ENCODE results near the gene C2orf69.

DNA sequence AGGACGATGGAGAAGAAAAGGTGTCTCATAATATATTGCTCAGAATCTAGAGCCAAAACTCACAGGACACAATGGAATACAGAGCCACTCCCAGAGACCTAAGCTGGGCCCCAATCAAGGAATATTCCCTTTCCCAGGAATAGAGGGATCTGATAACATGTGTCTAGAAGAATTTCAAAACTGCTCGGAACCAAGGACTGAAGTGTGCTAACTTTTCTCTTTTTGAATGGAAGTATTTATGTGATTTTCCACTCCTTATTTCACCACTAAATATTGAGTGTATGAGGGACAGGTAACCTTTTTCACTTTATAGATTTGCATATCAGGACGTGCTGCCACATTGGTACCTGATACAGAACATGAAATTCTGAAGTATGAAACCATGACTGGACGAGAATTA is 9.2 kb upstream of the C2orf69 start:
- TF ChIP-seq, protein P1, sequence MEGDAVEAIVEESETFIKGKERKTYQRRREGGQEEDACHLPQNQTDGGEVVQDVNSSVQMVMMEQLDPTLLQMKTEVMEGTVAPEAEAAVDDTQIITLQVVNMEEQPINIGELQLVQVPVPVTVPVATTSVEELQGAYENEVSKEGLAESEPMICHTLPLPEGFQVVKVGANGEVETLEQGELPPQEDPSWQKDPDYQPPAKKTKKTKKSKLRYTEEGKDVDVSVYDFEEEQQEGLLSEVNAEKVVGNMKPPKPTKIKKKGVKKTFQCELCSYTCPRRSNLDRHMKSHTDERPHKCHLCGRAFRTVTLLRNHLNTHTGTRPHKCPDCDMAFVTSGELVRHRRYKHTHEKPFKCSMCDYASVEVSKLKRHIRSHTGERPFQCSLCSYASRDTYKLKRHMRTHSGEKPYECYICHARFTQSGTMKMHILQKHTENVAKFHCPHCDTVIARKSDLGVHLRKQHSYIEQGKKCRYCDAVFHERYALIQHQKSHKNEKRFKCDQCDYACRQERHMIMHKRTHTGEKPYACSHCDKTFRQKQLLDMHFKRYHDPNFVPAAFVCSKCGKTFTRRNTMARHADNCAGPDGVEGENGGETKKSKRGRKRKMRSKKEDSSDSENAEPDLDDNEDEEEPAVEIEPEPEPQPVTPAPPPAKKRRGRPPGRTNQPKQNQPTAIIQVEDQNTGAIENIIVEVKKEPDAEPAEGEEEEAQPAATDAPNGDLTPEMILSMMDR (IDR thresholded peaks at IDR 0.05) = no peak
- TF ChIP-seq ZNF121 (CRISPR knock-in tag; IDR thresholded peaks at IDR 0.05) (no peak), KAT7 (CRISPR knock-in tag; IDR thresholded peaks at IDR 0.05; ENCODE audit: borderline replicate concordance) (no peak), TP53 (CRISPR knock-in tag; IDR thresholded peaks at IDR 0.05) (no peak), ZNF317 (CRISPR knock-in tag; IDR thresholded peaks at IDR 0.05; ENCODE audit: borderline replicate concordance, low read depth) (no peak), ZNF416 (CRISPR knock-in tag; IDR thresholded peaks at IDR 0.05) (no peak), NR2C2 (CRISPR knock-in tag; IDR thresholded peaks at IDR 0.05) (no peak)
- TF ChIP-seq, protein P2, sequence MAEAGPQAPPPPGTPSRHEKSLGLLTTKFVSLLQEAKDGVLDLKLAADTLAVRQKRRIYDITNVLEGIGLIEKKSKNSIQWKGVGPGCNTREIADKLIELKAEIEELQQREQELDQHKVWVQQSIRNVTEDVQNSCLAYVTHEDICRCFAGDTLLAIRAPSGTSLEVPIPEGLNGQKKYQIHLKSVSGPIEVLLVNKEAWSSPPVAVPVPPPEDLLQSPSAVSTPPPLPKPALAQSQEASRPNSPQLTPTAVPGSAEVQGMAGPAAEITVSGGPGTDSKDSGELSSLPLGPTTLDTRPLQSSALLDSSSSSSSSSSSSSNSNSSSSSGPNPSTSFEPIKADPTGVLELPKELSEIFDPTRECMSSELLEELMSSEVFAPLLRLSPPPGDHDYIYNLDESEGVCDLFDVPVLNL (CRISPR knock-in tag; IDR thresholded peaks at IDR 0.05; ENCODE audit: borderline replicate concordance, low read depth) = no peak
- TF ChIP-seq, protein P3, sequence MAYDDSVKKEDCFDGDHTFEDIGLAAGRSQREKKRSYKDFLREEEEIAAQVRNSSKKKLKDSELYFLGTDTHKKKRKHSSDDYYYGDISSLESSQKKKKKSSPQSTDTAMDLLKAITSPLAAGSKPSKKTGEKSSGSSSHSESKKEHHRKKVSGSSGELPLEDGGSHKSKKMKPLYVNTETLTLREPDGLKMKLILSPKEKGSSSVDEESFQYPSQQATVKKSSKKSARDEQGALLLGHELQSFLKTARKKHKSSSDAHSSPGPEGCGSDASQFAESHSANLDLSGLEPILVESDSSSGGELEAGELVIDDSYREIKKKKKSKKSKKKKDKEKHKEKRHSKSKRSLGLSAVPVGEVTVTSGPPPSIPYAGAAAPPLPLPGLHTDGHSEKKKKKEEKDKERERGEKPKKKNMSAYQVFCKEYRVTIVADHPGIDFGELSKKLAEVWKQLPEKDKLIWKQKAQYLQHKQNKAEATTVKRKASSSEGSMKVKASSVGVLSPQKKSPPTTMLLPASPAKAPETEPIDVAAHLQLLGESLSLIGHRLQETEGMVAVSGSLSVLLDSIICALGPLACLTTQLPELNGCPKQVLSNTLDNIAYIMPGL (CRISPR knock-in tag; IDR thresholded peaks at IDR 0.05) = no peak

Measured in WTC11 (cell line).